ENCODE measurements around the gene TLX1. TPM values are rescaled to one million over a fixed set of nuclear protein-coding genes. Genes with fewer than 3 reads are reported as not detected.
A peak's percentile ranks its signal among the peaks of the same experiment; 100 is the strongest.

TLX1 gene
- total RNA-seq, 1 experiment from 2014 or later = 0.06 TPM

- no peak for DNase-seq (ENCODE audit: low read depth)
Observed at GRCh38 chr10:101134299-101135127, 3.4 kb downstream of the TLX1 start.

- DNase-seq (ENCODE audit: low read depth) = no peak
Observed at GRCh38 chr10:101135141-101136006, 4.3 kb downstream of the TLX1 start.

- peak; percentile 30 for DNase-seq (ENCODE audit: low read depth)
Observed at GRCh38 chr10:101136007-101136707, 5.1 kb downstream of the TLX1 start.

- no peak for DNase-seq (ENCODE audit: low read depth)
Observed at GRCh38 chr10:101136708-101137121, 5.6 kb downstream of the TLX1 start.

- no peak for DNase-seq (ENCODE audit: low read depth)
Observed at GRCh38 chr10:101137271-101137670, 6.2 kb downstream of the TLX1 start.

- DNase-seq (ENCODE audit: low read depth) = no peak
Observed at GRCh38 chr10:101138788-101139420, 7.8 kb downstream of the TLX1 start.

GRCh38 chr10:101139421-101139911, 8.4 kb downstream of the TLX1 start:
- no peak for DNase-seq (ENCODE audit: low read depth)

- DNase-seq (ENCODE audit: low read depth) = no peak
Observed at GRCh38 chr10:101140084-101140949, 9.2 kb downstream of the TLX1 start.

- DNase-seq (ENCODE audit: low read depth) = no peak
Observed at GRCh38 chr10:101140950-101141615, 10.0 kb downstream of the TLX1 start.

- peak; percentile 81 for DNase-seq (ENCODE audit: low read depth)
Observed at GRCh38 chr10:101141616-101142532, 10.8 kb downstream of the TLX1 start.

- DNase-seq (ENCODE audit: low read depth) = no peak
Observed at GRCh38 chr10:101142533-101143344, 11.6 kb downstream of the TLX1 start.

GRCh38 chr10:101143345-101143630, 12.2 kb downstream of the TLX1 start:
- no peak for DNase-seq (ENCODE audit: low read depth)

- DNase-seq (ENCODE audit: low read depth) = no peak
Observed at GRCh38 chr10:101144053-101144452, 13.0 kb downstream of the TLX1 start.

GRCh38 chr10:101145145-101145544, 14.0 kb downstream of the TLX1 start:
- no peak for DNase-seq (ENCODE audit: low read depth)

- no peak for DNase-seq (ENCODE audit: low read depth)
Observed at GRCh38 chr10:101145750-101146391, 14.8 kb downstream of the TLX1 start.

- no peak for DNase-seq (ENCODE audit: low read depth)
Observed at GRCh38 chr10:101146392-101147251, 15.5 kb downstream of the TLX1 start.

GRCh38 chr10:101151395-101151794, 20.3 kb downstream of the TLX1 start:
- no peak for DNase-seq (ENCODE audit: low read depth)

Data from Daoy (cell line).